OCI-LY7 (cell line): Measurements from ENCODE around the gene LMOD2. TPM values are rescaled to one million over a fixed set of nuclear protein-coding genes. Genes with fewer than 3 reads are reported as not detected.

ENCODE experiments used
- BruUV-seq: library from RNA; stranded (reverse); fragments of 400-500 nt; replicated peaks from 2 replicates; lab custom pipeline; 2021; lab: Mats Ljungman, UMichigan
- CTCF ChIA-PET: fragments of 300-600 bp; sonication (Branson Sonifier 250); formaldehyde crosslinking; loops from one replicate; lab custom pipeline; 2022; ENCODE audit warnings: antibody characterized with exemption; ENCODE audit not compliant: unreplicated experiment; lab: Charles Lee
- POLR2A ChIA-PET: fragments of 300-600 bp; sonication (Branson Sonifier 250); formaldehyde crosslinking; loops from one replicate; lab custom pipeline; 2022; ENCODE audit warnings: antibody characterized with exemption; lab: Charles Lee
- DNase-seq: peaks from one replicate; pipeline ENCODE4 v3.0.0-alpha.2; 2015; ENCODE audit warnings: low spot score
- H2AFZ ChIP-seq: fragments of 200-600 bp; sonication (generic), shearing (Covaris generic); 2 replicates; pipeline ENCODE4 v1.6.1; 2014; ENCODE audit warnings: mild to moderate bottlenecking, antibody characterized with exemption, low read length, moderate library complexity
- H3K27ac ChIP-seq: fragments of 200-600 bp; sonication (generic); 2 replicates; pipeline ENCODE4 v1.5.1; 2014; ENCODE audit warnings: mixed run types, low read depth, mild to moderate bottlenecking, moderate library complexity, low read length, inconsistent platforms; ENCODE audit not compliant: poor library complexity, severe bottlenecking
- H3K36me3 ChIP-seq: fragments of 200-600 bp; sonication (generic); 2 replicates; pipeline ENCODE4 v1.6.1; 2014; ENCODE audit warnings: mild to moderate bottlenecking, antibody characterized with exemption, low read length, moderate library complexity, mixed read lengths; ENCODE audit not compliant: insufficient read depth
- H3K4me1 ChIP-seq: fragments of 200-600 bp; sonication (generic); 2 replicates; pipeline ENCODE4 v1.5.1; 2014; ENCODE audit warnings: mild to moderate bottlenecking, low read length; ENCODE audit not compliant: insufficient read depth, poor library complexity, severe bottlenecking
- H3K4me2 ChIP-seq: fragments of 200-600 bp; sonication (generic); 2 replicates; pipeline ENCODE4 v1.6.1; 2014; ENCODE audit warnings: mild to moderate bottlenecking, low read length
- H3K4me3 ChIP-seq: fragments of 200-600 bp; sonication (generic); 2 replicates; pipeline ENCODE4 v1.5.1; 2014; ENCODE audit warnings: mild to moderate bottlenecking, low read depth, low read length; ENCODE audit not compliant: poor library complexity, severe bottlenecking
- H3K79me2 ChIP-seq: fragments of 200-600 bp; sonication (generic); 2 replicates; pipeline ENCODE4 v1.6.1; 2016; ENCODE audit warnings: low read depth, mild to moderate bottlenecking, low read length, moderate library complexity, mixed read lengths; ENCODE audit not compliant: insufficient read depth
- H3K9me2 ChIP-seq: fragments of 200-600 bp; sonication (generic); 2 replicates; pipeline ENCODE4 v1.6.1; 2016; ENCODE audit warnings: mild to moderate bottlenecking, low read length, mixed read lengths; ENCODE audit not compliant: insufficient read depth
- H3K9me3 ChIP-seq: fragments of 200-600 bp; sonication (generic); 2 replicates; pipeline ENCODE4 v1.6.1; 2014; ENCODE audit warnings: mild to moderate bottlenecking, mixed run types, low read length, mixed read lengths
- H4K20me1 ChIP-seq: fragments of 200-600 bp; sonication (generic); 2 replicates; pipeline ENCODE4 v1.6.1; 2014; ENCODE audit warnings: mild to moderate bottlenecking, antibody characterized with exemption, low read length, moderate library complexity, mixed read lengths; ENCODE audit not compliant: insufficient read depth
- CTCF ChIP-seq: fragments of 200-600 bp; sonication (generic); conservative IDR thresholded peaks from 2 replicates; pipeline ENCODE4 v1.5.1; 2014; ENCODE audit warnings: mild to moderate bottlenecking, antibody characterized with exemption, low read length, moderate library complexity, mixed read lengths
- EZH2phosphoT487 ChIP-seq: fragments of 200-600 bp; sonication (generic); IDR thresholded peaks from 2 replicates; pipeline ENCODE4 v1.6.1; 2018; ENCODE audit warnings: low read depth, borderline replicate concordance, mild to moderate bottlenecking, mixed run types, antibody characterized with exemption, low read length, moderate library complexity, mixed read lengths
- intact Hi-C: fragments of 100-400 bp; cut with micrococcal nuclease; formaldehyde crosslinking; loops from one replicate; pipeline ENCODE4 v1.10.0; 2022; ENCODE audit not compliant: unreplicated experiment
- total RNA-seq, 2 experiments: library from RNA; depleted of rRNA in 1 of 2; stranded (reverse); fragments of >200 nt in 1 of 2; shearing (Covaris generic) in 1 of 2; gene quantifications; 2 replicates each; pipeline ENCODE4 v1.2.3, GENCODE V29; 2014 to 2022

LMOD2 gene
- total RNA-seq, 2 experiments from 2014 or later: not detected

- no peak overlapping the region for H2AFZ ChIP-seq
- intact Hi-C loops: no loop called here
- no TSS peak for BruUV-seq
- TF ChIP-seq EZH2phosphoT487 (no peak), CTCF (no peak)
- no peak overlapping the region for H3K27ac ChIP-seq
- no peaks in the 10 kb centered on the region for H3K79me2 ChIP-seq
- H3K4me3 ChIP-seq: no peak overlapping the region
- H3K4me2 ChIP-seq: no peak overlapping the region
- no peaks in the 10 kb centered on the region for H3K4me1 ChIP-seq
- H3K36me3 ChIP-seq: no peaks in the 10 kb centered on the region
- H3K9me3 ChIP-seq: no peaks in the 10 kb centered on the region
- no peaks in the 10 kb centered on the region for H3K9me2 ChIP-seq
- ChIA-PET CTCF (no interaction called here), POLR2A (interaction anchor here (0.7 to 1.6 kb wide), 2 partner anchors 9 to 289 kb away, joined by 3 read pairs; no protein-coding TSS in a partner anchor)
- H4K20me1 ChIP-seq: no peaks in the 10 kb centered on the region
- DNase-seq: no peak
These were observed 40.3 kb upstream of the LMOD2 start for GRCh38 chr7:123615344-123615743.

DNA sequence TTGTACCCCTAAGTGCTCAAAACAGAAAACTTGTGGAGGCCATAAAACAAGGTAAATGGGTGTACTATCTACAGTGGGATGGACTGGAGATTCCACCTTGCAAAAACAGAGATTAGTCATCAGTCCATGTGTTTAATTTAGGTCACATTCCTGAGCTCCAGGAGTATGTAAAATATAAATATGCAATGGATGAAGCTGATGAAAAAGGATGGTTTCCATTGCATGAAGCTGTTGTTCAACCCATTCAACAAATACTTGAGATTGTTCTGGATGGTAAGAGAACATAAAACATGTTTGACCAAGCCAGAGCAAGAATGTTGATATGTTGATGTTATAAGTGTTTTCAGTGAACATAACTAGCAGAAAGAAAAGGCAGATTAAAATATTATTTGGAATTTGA, 39.4 kb upstream of the LMOD2 start:
- Histone ChIP-seq H3K79me2 (no peaks in the 10 kb centered on the region), H3K4me2 (no peak overlapping the region), H3K36me3 (no peaks in the 10 kb centered on the region), H4K20me1 (no peaks in the 10 kb centered on the region), H3K4me1 (no peaks in the 10 kb centered on the region), H3K27ac (no peak overlapping the region), H3K4me3 (no peak overlapping the region), H2AFZ (no peak overlapping the region), H3K9me3 (no peaks in the 10 kb centered on the region), H3K9me2 (no peaks in the 10 kb centered on the region)
- intact Hi-C loops: no loop called here
- BruUV-seq: no TSS peak
- DNase-seq: no peak
- ChIA-PET CTCF (interaction anchor here (0.6 kb wide), 1 partner anchor 34 kb away, joined by 3 read pairs; no protein-coding TSS in a partner anchor), POLR2A (no interaction called here)
- TF ChIP-seq EZH2phosphoT487 (no peak), CTCF (no peak)

DNA sequence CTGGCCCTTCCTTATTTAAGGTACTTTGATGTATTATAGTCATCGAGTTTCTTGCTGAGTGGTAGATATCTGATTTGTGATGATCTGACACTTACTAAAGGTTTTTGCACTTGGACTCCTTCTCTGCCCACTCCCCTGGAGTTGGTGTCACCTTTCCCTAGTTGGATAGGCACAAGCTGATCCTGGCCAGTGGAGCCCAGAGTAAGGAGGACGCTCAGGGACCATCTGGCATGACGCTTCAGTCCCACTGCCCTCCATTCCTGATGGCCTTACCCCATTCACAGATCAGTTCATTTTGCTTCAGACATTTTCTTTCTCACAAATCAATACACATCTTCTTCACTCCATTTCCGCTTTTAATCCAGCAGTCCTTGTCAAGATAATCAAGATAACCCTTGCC, 34.0 kb upstream of the LMOD2 start:
- Histone ChIP-seq H4K20me1 (no peaks in the 10 kb centered on the region), H3K4me3 (no peak overlapping the region), H3K9me3 (no peaks in the 10 kb centered on the region), H3K79me2 (no peaks in the 10 kb centered on the region), H3K4me1 (no peaks in the 10 kb centered on the region), H2AFZ (no peak overlapping the region), H3K27ac (no peak overlapping the region), H3K9me2 (no peaks in the 10 kb centered on the region), H3K36me3 (no peaks in the 10 kb centered on the region), H3K4me2 (no peak overlapping the region)
- no peak for TF ChIP-seq EZH2phosphoT487
- no peak for TF ChIP-seq CTCF
- no peak for DNase-seq
- intact Hi-C loops: no loop called here
- ChIA-PET POLR2A (no interaction called here), CTCF (no interaction called here)
- no TSS peak for BruUV-seq
